Measurements from ENCODE around the gene PCDHGA5. TPM values are rescaled to one million over a fixed set of nuclear protein-coding genes. Genes with fewer than 3 reads are reported as not detected.

PCDHGA5 gene
- total RNA-seq, 1 experiment from 2014 or later, result 0.05 TPM

GRCh38 chr5:141412854-141413539 is 49.0 kb downstream of the PCDHGA5 start, which contains the start of gene PCDHGA10:
PCDHGA10 (plus strand) TSS chr5:141412987; CDS start chr5:141413176, 189 bp downstream.
- ATAC-seq, result peak; percentile 89
- ChIA-PET CTCF (interaction anchor here (0.7 to 3.4 kb wide), 25 partner anchors 8 to 224 kb away, joined by 3 to 73 read pairs (median 5); partner anchors contain the start of genes PCDHB14, PCDHGA11, PCDHGA12 and PCDHGB2), POLR2A (interaction anchor here (1.0 to 2.0 kb wide), 5 partner anchors 93 to 151 kb away, joined by 3 to 9 read pairs (median 4); partner anchors contain the start of gene TAF7), RAD21 (ENCODE audit: low non-redundant PET in 1 of 2, low total read pairs in 2 of 2, uncharacterized antibody in 2 of 2, unreplicated experiment in 2 of 2) (interaction anchor here (1.1 to 2.1 kb wide), 6 partner anchors 108 to 151 kb away, joined by 5 to 17 read pairs (median 7); no protein-coding TSS in a partner anchor)
- Histone ChIP-seq H3K79me2 (ENCODE audit: insufficient read depth, low read length) (no peaks in the 10 kb centered on the region), H3K4me3 (replicated peaks in 1 of 2; ENCODE audit: low read depth in 1 of 2, low read length in 2 of 2) (peak within 1 kb of the TSS; percentile 46 to 61), H3K9me3 (ENCODE audit: control insufficient read depth in 1 of 2, insufficient read depth in 1 of 2, low read depth in 1 of 2, low read length in 2 of 2) (no peaks in the 10 kb centered on the region; a peak in 1 of 4 replicates), H3K9me2 (ENCODE audit: insufficient read depth) (no peaks in the 10 kb centered on the region), H3K27me3 (ENCODE audit: insufficient read depth, low read length) (no peaks in the 10 kb centered on the region), H3K36me3 (ENCODE audit: control insufficient read depth in 1 of 2, insufficient read depth in 2 of 2, low read length in 2 of 2) (no peaks in the 10 kb centered on the region), H3K4me2 (ENCODE audit: low read length) (peak within 1 kb of the TSS; percentile 74), H3K9ac (ENCODE audit: low read length) (peak within 1 kb of the TSS; percentile 60), H2AFZ (ENCODE audit: low read depth, low read length, poor library complexity, severe bottlenecking) (peak within 1 kb of the TSS; percentile 76), H3K27ac (ENCODE audit: low read depth, low read length) (peak within 1 kb of the TSS; percentile 44), H3K4me1 (ENCODE audit: control insufficient read depth in 1 of 2, insufficient read depth in 2 of 2, low read length in 2 of 2) (peaks cover 2 to 5% of the 10 kb centered on the region in 2 experiments; a peak in 1 of 4 replicates), H4K20me1 (ENCODE audit: insufficient read depth) (no peaks in the 10 kb centered on the region)
- BruUV-seq (replicated peaks), result TSS peak; percentile 95
- intact Hi-C loops (cut with micrococcal nuclease), result loop anchor here (1.0 to 2.0 kb wide), 3 partner anchors 100 to 151 kb away; no protein-coding TSS in a partner anchor
- TF ChIP-seq ELF1 (IDR thresholded peaks at IDR 0.05; ENCODE audit: borderline replicate concordance, low read depth) (no peak), RAD21 (IDR thresholded peaks at IDR 0.05; ENCODE audit: low read depth) (peak; percentile 94), EZH2 (IDR thresholded peaks at IDR 0.05) (no peak), EZH2phosphoT487 (IDR thresholded peaks at IDR 0.05; ENCODE audit: borderline replicate concordance) (no peak), YY1 (IDR thresholded peaks at IDR 0.05; ENCODE audit: extremely low read depth, insufficient replicate concordance, low read depth, low read length) (peak; percentile 69), TCF7L2 (IDR thresholded peaks at IDR 0.05; ENCODE audit: borderline replicate concordance, extremely low read depth, insufficient read depth, insufficient read length) (no peak), POLR2AphosphoS5 (IDR thresholded peaks at IDR 0.05; ENCODE audit: low read depth, low read length) (peak; percentile 24; the same call in 1 of the 2 replicates)
- TF ChIP-seq, protein P1, sequence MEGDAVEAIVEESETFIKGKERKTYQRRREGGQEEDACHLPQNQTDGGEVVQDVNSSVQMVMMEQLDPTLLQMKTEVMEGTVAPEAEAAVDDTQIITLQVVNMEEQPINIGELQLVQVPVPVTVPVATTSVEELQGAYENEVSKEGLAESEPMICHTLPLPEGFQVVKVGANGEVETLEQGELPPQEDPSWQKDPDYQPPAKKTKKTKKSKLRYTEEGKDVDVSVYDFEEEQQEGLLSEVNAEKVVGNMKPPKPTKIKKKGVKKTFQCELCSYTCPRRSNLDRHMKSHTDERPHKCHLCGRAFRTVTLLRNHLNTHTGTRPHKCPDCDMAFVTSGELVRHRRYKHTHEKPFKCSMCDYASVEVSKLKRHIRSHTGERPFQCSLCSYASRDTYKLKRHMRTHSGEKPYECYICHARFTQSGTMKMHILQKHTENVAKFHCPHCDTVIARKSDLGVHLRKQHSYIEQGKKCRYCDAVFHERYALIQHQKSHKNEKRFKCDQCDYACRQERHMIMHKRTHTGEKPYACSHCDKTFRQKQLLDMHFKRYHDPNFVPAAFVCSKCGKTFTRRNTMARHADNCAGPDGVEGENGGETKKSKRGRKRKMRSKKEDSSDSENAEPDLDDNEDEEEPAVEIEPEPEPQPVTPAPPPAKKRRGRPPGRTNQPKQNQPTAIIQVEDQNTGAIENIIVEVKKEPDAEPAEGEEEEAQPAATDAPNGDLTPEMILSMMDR (IDR thresholded peaks at IDR 0.05 in 2 of 3, conservative IDR thresholded peaks at IDR 0.05 in 1 of 3; ENCODE audit: borderline replicate concordance in 1 of 3, insufficient read depth in 1 of 3, low read depth in 2 of 3, low read length in 2 of 3), result peak; percentile 84 to 96 (median 86)
- TF ChIP-seq, protein P2, sequence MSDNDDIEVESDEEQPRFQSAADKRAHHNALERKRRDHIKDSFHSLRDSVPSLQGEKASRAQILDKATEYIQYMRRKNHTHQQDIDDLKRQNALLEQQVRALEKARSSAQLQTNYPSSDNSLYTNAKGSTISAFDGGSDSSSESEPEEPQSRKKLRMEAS (IDR thresholded peaks at IDR 0.05), result peak; percentile 10; the same call in 1 of the 2 replicates
- peak; percentile 71 for DNase-seq (ENCODE audit: low read depth, low spot score)
